ENCODE results near the gene SURF6. TPM values are rescaled to one million over a fixed set of nuclear protein-coding genes. Genes with fewer than 3 reads are reported as not detected.
"Not testable (repeated sequence)": the region's sequence is repeated elsewhere in the genome, so short reads cannot be mapped to it uniquely, and the experiment has no call there.

Gene SURF6
- total RNA-seq, 4 donors from 2014 or later: 14.5 to 28.6 (median 22.0) TPM

GRCh38 chr9:133304477-133305377 is 31.3 kb downstream of the SURF6 start:
- TF ChIP-seq CTCF (IDR thresholded peaks at IDR 0.05) (no peak), POLR2A (IDR thresholded peaks at IDR 0.05) (no peak)
- Histone ChIP-seq H3K27ac (no peak overlapping the region), H3K4me3 (no peak overlapping the region), H3K4me1 (peaks cover 0 to 9% (median 3%) of the 10 kb centered on the region in 3 donors), H3K36me3 (no peaks in the 10 kb centered on the region), H3K9me3 (no peaks in the 10 kb centered on the region), H3K27me3 (peaks cover 0 to 32% (median 0%) of the 10 kb centered on the region in 4 donors)
- intact Hi-C loops (cut with DNase I): no loop called here
- DNase-seq: no peak
- WGBS, 2 donors: 67 to 74% methylated on average over 3 to 12 of the region's 38 CpGs

DNA sequence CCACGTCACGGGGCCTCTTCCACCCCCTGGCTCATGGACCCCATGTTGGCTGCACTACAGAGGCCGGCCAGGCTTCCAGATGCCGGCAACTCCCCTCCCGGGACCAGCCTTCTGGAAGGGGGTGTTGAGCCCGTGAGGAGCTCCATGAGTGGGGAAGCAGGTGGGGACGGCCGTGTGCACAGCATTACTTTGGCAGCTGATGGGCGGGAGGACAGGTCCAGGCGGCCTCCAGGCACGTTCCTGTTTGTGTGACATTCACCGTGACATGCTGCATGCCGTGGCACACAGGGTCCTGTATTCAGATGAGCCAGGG is 31.9 kb downstream of the SURF6 start:
- Histone ChIP-seq H3K27ac (no peak overlapping the region), H3K36me3 (no peaks in the 10 kb centered on the region), H3K9me3 (no peaks in the 10 kb centered on the region), H3K4me3 (no peak overlapping the region), H3K4me1 (peaks cover 0 to 9% (median 3%) of the 10 kb centered on the region in 3 donors), H3K27me3 (peaks cover 0 to 34% (median 0%) of the 10 kb centered on the region in 4 donors)
- intact Hi-C loops (cut with DNase I): no loop called here
- no peak for DNase-seq
- 60% methylated on average over 2 of the region's 13 CpGs; no CpG with 5 or more reads in 1 of the 2 donors for WGBS, 2 donors
- no peak for TF ChIP-seq POLR2A (IDR thresholded peaks at IDR 0.05)
- no peak for TF ChIP-seq CTCF (IDR thresholded peaks at IDR 0.05)

- Histone ChIP-seq H3K27me3 (peaks cover 0 to 40% (median 0%) of the 10 kb centered on the region in 4 donors), H3K4me3 (no peak overlapping the region), H3K27ac (no peak overlapping the region), H3K4me1 (peaks cover 0 to 9% (median 3%) of the 10 kb centered on the region in 3 donors), H3K36me3 (no peaks in the 10 kb centered on the region), H3K9me3 (no peaks in the 10 kb centered on the region)
- intact Hi-C loops (cut with DNase I): no loop called here
- no peak for TF ChIP-seq CTCF (IDR thresholded peaks at IDR 0.05)
- TF ChIP-seq POLR2A (IDR thresholded peaks at IDR 0.05): no peak
- WGBS, 2 donors: 66 to 76% methylated on average over 5 to 16 of the region's 26 CpGs
- no peak for DNase-seq
Observed at GRCh38 chr9:133303266-133304157, 32.5 kb downstream of the SURF6 start.

DNA sequence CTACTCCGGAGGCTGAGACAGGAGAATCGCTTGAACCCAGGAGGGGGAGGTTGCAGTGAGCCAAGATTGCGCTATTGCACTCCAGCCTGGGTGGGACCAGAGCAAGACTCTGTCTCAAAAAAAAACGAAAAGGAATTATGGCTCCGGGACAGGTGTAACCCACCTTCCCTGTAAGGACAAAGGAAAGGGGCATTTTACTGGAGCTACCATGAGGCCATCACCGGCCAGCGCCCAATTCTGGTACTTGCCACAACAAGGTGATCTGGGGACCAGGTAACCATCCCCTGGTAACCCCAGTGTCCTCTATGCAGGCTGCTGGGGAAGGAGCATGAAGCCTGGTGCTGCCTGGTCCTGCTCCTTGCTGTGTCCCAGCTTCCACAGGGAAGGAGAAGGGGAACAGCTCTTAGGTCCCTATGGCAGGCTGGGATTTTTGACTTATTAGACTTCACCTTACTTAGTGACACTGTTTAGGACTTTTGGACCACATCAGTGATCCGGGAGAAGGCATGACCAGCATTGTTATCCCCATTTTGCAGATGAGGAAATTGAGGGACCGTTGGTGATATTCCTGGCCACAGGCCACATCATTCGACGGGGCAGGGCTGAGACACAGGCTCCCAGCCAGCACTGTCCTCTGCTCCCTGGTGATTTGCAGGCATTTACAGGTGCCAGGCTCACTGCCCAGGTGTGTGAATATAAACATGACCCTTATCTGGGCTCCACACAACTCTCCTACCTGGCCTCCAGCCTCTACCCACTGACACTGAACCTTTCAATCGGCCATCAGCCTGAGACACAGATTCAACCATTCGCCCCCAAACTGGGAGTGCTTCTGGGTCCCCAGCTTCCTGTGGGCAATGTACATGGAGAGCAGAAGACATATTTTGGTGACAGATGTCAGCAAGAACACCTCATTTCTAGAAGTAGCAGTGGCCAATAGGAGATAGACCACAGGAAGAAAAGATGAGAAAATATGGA is 34.4 kb downstream of the SURF6 start:
- 87 to 92% methylated on average over 10 to 13 of the region's 13 CpGs for WGBS, 2 donors
- intact Hi-C loops (cut with DNase I): no loop called here

GRCh38 chr9:133299996-133300395 is 36.0 kb downstream of the SURF6 start:
- intact Hi-C loops (cut with DNase I): not testable (repeated sequence)

More for the DNA sequence above, 34.4 kb downstream of the SURF6 start:
- H3K36me3 ChIP-seq: no peaks in the 10 kb centered on the region
- H3K27ac ChIP-seq: no peak overlapping the region
- H3K4me3 ChIP-seq: no peak overlapping the region
- H3K4me1 ChIP-seq: peaks cover 0 to 9% (median 3%) of the 10 kb centered on the region in 3 donors
- TF ChIP-seq POLR2A (IDR thresholded peaks at IDR 0.05): no peak
- TF ChIP-seq CTCF (IDR thresholded peaks at IDR 0.05): no peak
- H3K27me3 ChIP-seq: peaks cover 0 to 39% (median 0%) of the 10 kb centered on the region in 4 donors
- DNase-seq: no peak
- no peaks in the 10 kb centered on the region for H3K9me3 ChIP-seq

More at GRCh38 chr9:133299996-133300395, 36.0 kb downstream of the SURF6 start:
- H3K36me3 ChIP-seq, H3K4me3 ChIP-seq, H3K4me1 ChIP-seq, DNase-seq, H3K27ac ChIP-seq, H3K9me3 ChIP-seq: not testable (repeated sequence)
- 63% methylated on average over 1 of the region's 16 CpGs; no CpG with 5 or more reads in 1 of the 2 donors for WGBS, 2 donors
- H3K27me3 ChIP-seq: peaks cover 0 to 44% (median 0%) of the 10 kb centered on the region in 4 donors

Measured in esophagus squamous epithelium (tissue), 5 donors.